SK-N-SH (cell line): Measurements from ENCODE around the gene PXDN. TPM values are rescaled to one million over a fixed set of nuclear protein-coding genes. Genes with fewer than 3 reads are reported as not detected.

Source experiments
- CTCF ChIA-PET: fragments of 300-600, 350-600 bp; formaldehyde crosslinking; extraction: SDS; loops from one replicate; lab custom pipeline; 2021; lab: Yijun Ruan, JAX
- POLR2A ChIA-PET: fragments of 350-600 bp; sonication (Branson Sonifier 250); formaldehyde crosslinking; extraction: SDS; loops from one replicate; lab custom pipeline; 2020; ENCODE audit warnings: antibody characterized with exemption, inconsistent platforms; lab: Yijun Ruan, JAX
- DNase-seq: peaks from one replicate; pipeline ENCODE4 v3.0.0; 2012
- H2AFZ ChIP-seq: fragments of 200-600 bp; sonication (generic); 2 replicates; pipeline ENCODE4 v1.8.1; 2016; ENCODE audit warnings: antibody characterized with exemption, mild to moderate bottlenecking, low read depth
- H3F3A ChIP-seq: fragments of 200-600 bp; sonication (generic); replicated peaks from 2 replicates; pipeline ENCODE3; 2016; ENCODE audit warnings: antibody characterized with exemption, mild to moderate bottlenecking; ENCODE audit not compliant: insufficient read depth
- H3K27ac ChIP-seq, 2 experiments: fragments of 200-500 bp in 1 of 2; fragments of 200-600 bp in 1 of 2; sonication (Bioruptor generic) in 1 of 2; sonication (generic), shearing (Covaris generic) in 1 of 2; 2 replicates each; pipeline versions ENCODE4 v1.5.1 to v1.6.1; 2014 to 2016; ENCODE audit warnings: low read depth in 2 of 2, inconsistent platforms in 1 of 2, low read length in 1 of 2, mild to moderate bottlenecking in 1 of 2, mixed read lengths in 1 of 2
- H3K27me3 ChIP-seq: fragments of 200-600 bp; sonication (generic), shearing (Covaris generic); 2 replicates; pipeline ENCODE4 v1.6.1; 2016; ENCODE audit warnings: mixed run types; ENCODE audit not compliant: insufficient read depth
- H3K36me3 ChIP-seq, 2 experiments: fragments of 200-500 bp in 1 of 2; fragments of 200-600 bp in 1 of 2; sonication (Bioruptor generic) in 1 of 2; sonication (generic) in 1 of 2; replicated peaks in 1 of 2; 2 replicates each; pipeline versions ENCODE3 to v1.5.1; 2014 to 2016; ENCODE audit warnings: low read length in 1 of 2, mild to moderate bottlenecking in 1 of 2; ENCODE audit not compliant: insufficient read depth in 2 of 2, control insufficient read depth in 1 of 2
- H3K4me1 ChIP-seq, 2 experiments: fragments of 200-500 bp in 1 of 2; fragments of 200-600 bp in 1 of 2; sonication (Bioruptor generic) in 1 of 2; sonication (generic), shearing (Covaris generic) in 1 of 2; 2 replicates each; pipeline versions ENCODE4 v1.5.1 to v1.6.1; 2014 to 2016; ENCODE audit warnings: low read depth in 1 of 2, low read length in 1 of 2, mixed run types in 1 of 2; ENCODE audit not compliant: insufficient read depth in 2 of 2, control insufficient read depth in 1 of 2
- H3K4me2 ChIP-seq: fragments of 200-600 bp; sonication (generic), shearing (Covaris generic); 2 replicates; pipeline ENCODE4 v1.6.1; 2017; ENCODE audit warnings: mixed run types
- H3K4me3 ChIP-seq, 2 experiments: fragments of 200-500 bp in 1 of 2; fragments of 200-600 bp in 1 of 2; sonication (Bioruptor generic) in 1 of 2; sonication (generic), shearing (Covaris generic) in 1 of 2; 2 replicates each; pipeline versions ENCODE4 v1.5.1 to v1.8.1; 2014 to 2016; ENCODE audit warnings: low read depth in 2 of 2, inconsistent platforms in 1 of 2, low read length in 1 of 2, mild to moderate bottlenecking in 1 of 2, mixed read lengths in 1 of 2, moderate library complexity in 1 of 2
- H3K79me2 ChIP-seq: fragments of 200-600 bp; sonication (generic); 2 replicates; pipeline ENCODE4 v1.8.1; 2017; ENCODE audit warnings: mild to moderate bottlenecking; ENCODE audit not compliant: insufficient read depth
- H3K9ac ChIP-seq: fragments of 200-600 bp; sonication (generic); 2 replicates; pipeline ENCODE4 v1.6.1; 2017; ENCODE audit warnings: mixed run types
- H3K9me2 ChIP-seq: fragments of 200-600 bp; sonication (generic); 2 replicates; pipeline ENCODE4 v1.6.1; 2017; ENCODE audit warnings: mixed run types
- H3K9me3 ChIP-seq: fragments of 200-600 bp; sonication (generic); 2 replicates; pipeline ENCODE4 v1.6.1; 2017; ENCODE audit warnings: mixed run types, mild to moderate bottlenecking, moderate library complexity
- H4K20me1 ChIP-seq: fragments of 200-600 bp; sonication (generic); 2 replicates; pipeline ENCODE4 v1.6.1; 2017; ENCODE audit warnings: mild to moderate bottlenecking, mixed run types; ENCODE audit not compliant: insufficient read depth
- FOSL2 ChIP-seq: IDR thresholded peaks from 2 replicates; pipeline ENCODE4 v1.4.0; 2012; ENCODE audit warnings: low read depth, mild to moderate bottlenecking, moderate library complexity, borderline replicate concordance
- GABPA ChIP-seq: IDR thresholded peaks from 2 replicates; pipeline ENCODE4 v1.4.0; 2012; ENCODE audit warnings: low read depth, mild to moderate bottlenecking
- JUND ChIP-seq: IDR thresholded peaks from 2 replicates; pipeline ENCODE4 v1.4.0; 2012
- MAX ChIP-seq: IDR thresholded peaks from 2 replicates; pipeline ENCODE4 v1.4.0; 2012; ENCODE audit warnings: low read depth
- MXI1 ChIP-seq: IDR thresholded peaks from 2 replicates; pipeline ENCODE4 v1.6.1; 2012; ENCODE audit warnings: mild to moderate bottlenecking, low read depth, low read length, improper control_type of control experiment
- NRF1 ChIP-seq: IDR thresholded peaks from 2 replicates; pipeline ENCODE4 v1.6.1; 2012; ENCODE audit warnings: low read depth, mild to moderate bottlenecking, low read length
- PBX3 ChIP-seq: IDR thresholded peaks from 2 replicates; pipeline ENCODE4; 2012
- POLR2AphosphoS5 ChIP-seq: IDR thresholded peaks from 2 replicates; pipeline ENCODE4 v1.6.1; 2012; ENCODE audit warnings: low read depth, low read length
- RAD21 ChIP-seq: IDR thresholded peaks from 2 replicates; pipeline ENCODE4 v1.6.1; 2012; ENCODE audit warnings: mild to moderate bottlenecking, low read length
- RCOR1 ChIP-seq: fragments of 150-350 bp; IDR thresholded peaks from 2 replicates; pipeline ENCODE4 v1.6.1; 2017; ENCODE audit warnings: antibody characterized with exemption, low read length
- RFX5 ChIP-seq: IDR thresholded peaks from 2 replicates; pipeline ENCODE4 v1.6.1; 2012; ENCODE audit warnings: mild to moderate bottlenecking, improper control_type of control experiment, low read length
- RXRA ChIP-seq: IDR thresholded peaks from 2 replicates; pipeline ENCODE4 v1.4.0; 2012; ENCODE audit warnings: low read depth, mild to moderate bottlenecking, borderline replicate concordance
- TAF1 ChIP-seq: IDR thresholded peaks from 2 replicates; pipeline ENCODE4 v1.6.1; 2012; ENCODE audit warnings: low read depth, mild to moderate bottlenecking, low read length, moderate library complexity, borderline replicate concordance
- USF1 ChIP-seq: IDR thresholded peaks from 2 replicates; pipeline ENCODE4 v1.4.0; 2012; ENCODE audit warnings: low read depth, borderline replicate concordance
- YY1 ChIP-seq: IDR thresholded peaks from 2 replicates; pipeline ENCODE4 v1.4.0; 2012; ENCODE audit warnings: low read depth, mild to moderate bottlenecking
- ZBTB33 ChIP-seq: IDR thresholded peaks from 2 replicates; pipeline ENCODE4 v1.4.0; 2012; ENCODE audit warnings: low read depth, borderline replicate concordance
- WGBS: methylation state at CpG from one replicate; pipeline ENCODE4 v1.1.6; 2017; ENCODE audit warnings: low lambda C conversion rate; 5-methylcytosine and 5-hydroxymethylcytosine counted together
- polyA plus RNA-seq, 3 experiments: library from polyadenylated mRNA; depleted of rRNA; stranded (reverse); fragments of >200 nt; gene quantifications; 2 replicates each; pipeline ENCODE4 v1.2.3, GENCODE V29; 2012

The PXDN gene
- polyA plus RNA-seq, 1 of the 3 experiments (the other 2 are of a cell fraction), result 146 TPM

- Histone ChIP-seq H3K9ac (no peak overlapping the region; the same call in 1 of the 2 replicates), H2AFZ (peak overlapping the region; percentile 67; the same call in 1 of the 2 replicates), H3K36me3 (no peaks in the 10 kb centered on the region), H3K79me2 (no peaks in the 10 kb centered on the region), H3K27ac (peak overlapping the region; percentile 67 to 81), H3K9me2 (no peaks in the 10 kb centered on the region), H4K20me1 (no peaks in the 10 kb centered on the region), H3K27me3 (no peaks in the 10 kb centered on the region), H3K4me1 (peaks cover 14 to 51% of the 10 kb centered on the region in 2 experiments; a peak in 2 of 4 replicates), H3K4me2 (peak overlapping the region; percentile 67), H3K9me3 (no peaks in the 10 kb centered on the region), H3F3A (peaks cover 17% of the 10 kb centered on the region), H3K4me3 (no peak overlapping the region)
- CTCF ChIA-PET, result interaction anchor here (1.0 to 6.7 kb wide), 13 partner anchors 9 to 224 kb away, joined by 3 to 82 read pairs (median 4); no protein-coding TSS in a partner anchor
- POLR2A ChIA-PET, result interaction anchor here (0.6 to 1.7 kb wide), 2 partner anchors 11 to 148 kb away, joined by 3 to 5 read pairs; no protein-coding TSS in a partner anchor
- WGBS, result 82% methylated on average over 29 of the region's 29 CpGs
- no peak for TF ChIP-seq ZBTB33
- TF ChIP-seq MXI1, result no peak
- no peak for TF ChIP-seq NRF1
- TF ChIP-seq FOSL2, result no peak
- no peak for TF ChIP-seq RCOR1
- TF ChIP-seq USF1, result no peak
- no peak for TF ChIP-seq RAD21
- TF ChIP-seq POLR2AphosphoS5, result no peak
- no peak for TF ChIP-seq JUND
- TF ChIP-seq YY1, result no peak
- no peak for TF ChIP-seq MAX
- TF ChIP-seq PBX3, result no peak
- no peak for DNase-seq
Measured at GRCh38 chr2:1594373-1595171, 149.7 kb downstream of the PXDN start.

- POLR2A ChIA-PET, result interaction anchor here (0.6 to 1.8 kb wide), 8 partner anchors 12 to 150 kb away, joined by 3 to 5 read pairs (median 4); partner anchors contain the start of gene PXDN
Measured at GRCh38 chr2:1594123-1594372, 150.3 kb downstream of the PXDN start.

More at GRCh38 chr2:1594123-1594372, 150.3 kb downstream of the PXDN start:
- no peaks in the 10 kb centered on the region for H3K9me3 ChIP-seq
- H3K27me3 ChIP-seq, result no peaks in the 10 kb centered on the region
- peaks cover 14 to 50% of the 10 kb centered on the region in 2 experiments; a peak in 2 of 4 replicates for H3K4me1 ChIP-seq
- peaks cover 17% of the 10 kb centered on the region for H3F3A ChIP-seq
- CTCF ChIA-PET, result interaction anchor here (1.0 to 6.7 kb wide), 17 partner anchors 9 to 225 kb away, joined by 3 to 82 read pairs (median 5); no protein-coding TSS in a partner anchor
- whole genome bisulfite sequencing, result 9% methylated on average over 6 of the region's 6 CpGs
- TF ChIP-seq TAF1 (no peak), RFX5 (no peak), POLR2AphosphoS5 (no peak), RAD21 (no peak), GABPA (no peak), RXRA (no peak; the same call in 1 of the 2 replicates)
- TF ChIP-seq, all 33 proteins: peak for 0
- no peak for DNase-seq
- no peaks in the 10 kb centered on the region for H3K9me2 ChIP-seq
- H4K20me1 ChIP-seq, result no peaks in the 10 kb centered on the region
- no peak overlapping the region; the same call in 1 of the 2 replicates for H3K9ac ChIP-seq
- H3K36me3 ChIP-seq, result no peaks in the 10 kb centered on the region
- H3K27ac ChIP-seq, result peak overlapping the region; percentile 67 to 81
- H3K4me2 ChIP-seq, result peak overlapping the region; percentile 67
- H3K79me2 ChIP-seq, result no peaks in the 10 kb centered on the region
- no peak overlapping the region for H3K4me3 ChIP-seq
- peak overlapping the region; percentile 67 for H2AFZ ChIP-seq
